RWPE2 (cell line): ENCODE data around the gene C1S.
"Not testable (repeated sequence)": the region's sequence is repeated elsewhere in the genome, so short reads cannot be mapped to it uniquely, and the experiment has no call there.

ENCODE experiments used
- ATAC-seq: fragments of 200-7000 bp; cut with Tn5 transposase; 3 replicates; pipeline ENCODE4 v1.9.1; 2021; ENCODE audit warnings: low read depth
- DNase-seq: peaks from one replicate; pipeline ENCODE4 v3.0.0-alpha.2; 2020; ENCODE audit warnings: low spot score
- H3K27ac ChIP-seq: fragments of 450-650 bp; 2 replicates; pipeline ENCODE4 v1.5.1; 2017; ENCODE audit warnings: mild to moderate bottlenecking; ENCODE audit not compliant: poor library complexity, severe bottlenecking
- H3K27me3 ChIP-seq: fragments of 250-450 bp; sonication (Bioruptor Pico); 2 replicates; pipeline ENCODE4 v1.5.1; 2021; ENCODE audit warnings: mild to moderate bottlenecking, moderate library complexity; ENCODE audit not compliant: insufficient read depth, poor library complexity, severe bottlenecking
- H3K36me3 ChIP-seq: fragments of 250-450 bp; sonication (Bioruptor Pico); 2 replicates; pipeline ENCODE4 v1.5.1; 2020; ENCODE audit warnings: low read depth, mild to moderate bottlenecking, moderate library complexity
- H3K4me1 ChIP-seq: fragments of 250-450 bp; sonication (Bioruptor Pico); 2 replicates; pipeline ENCODE4 v1.5.1; 2021; ENCODE audit warnings: mild to moderate bottlenecking, moderate library complexity; ENCODE audit not compliant: insufficient read depth, poor library complexity, severe bottlenecking
- H3K4me3 ChIP-seq: fragments of 250-450 bp; sonication (Bioruptor Pico); 2 replicates; pipeline ENCODE4 v1.5.1; 2021; ENCODE audit warnings: mild to moderate bottlenecking, moderate library complexity; ENCODE audit not compliant: severe bottlenecking
- H3K9me3 ChIP-seq: fragments of 250-450 bp; sonication (Bioruptor Pico); 2 replicates; pipeline ENCODE4 v1.5.1; 2021; ENCODE audit warnings: mild to moderate bottlenecking, moderate library complexity; ENCODE audit not compliant: severe bottlenecking
- CTCF ChIP-seq: fragments of 450-650 bp; IDR thresholded peaks from one replicate; pipeline ENCODE4 v1.5.1; 2017; ENCODE audit warnings: mild to moderate bottlenecking, moderate library complexity; ENCODE audit not compliant: poor library complexity, severe bottlenecking

C1S gene

GRCh38 chr12:7103837-7104584 lies 43.5 kb downstream of the C1S start:
- no peak for TF ChIP-seq CTCF
- peaks cover 13% of the 10 kb centered on the region; the same call in 1 of the 2 replicates for H3K36me3 ChIP-seq
- ATAC-seq (no peak), DNase-seq (no peak)
- no peak overlapping the region for H3K4me3 ChIP-seq
- no peaks in the 10 kb centered on the region for H3K4me1 ChIP-seq
- no peaks in the 10 kb centered on the region for H3K9me3 ChIP-seq
- no peak overlapping the region for H3K27ac ChIP-seq
- no peaks in the 10 kb centered on the region for H3K27me3 ChIP-seq

- no peak for TF ChIP-seq CTCF
- no peak overlapping the region for H3K4me3 ChIP-seq
- no peaks in the 10 kb centered on the region for H3K9me3 ChIP-seq
- no peaks in the 10 kb centered on the region for H3K27me3 ChIP-seq
- ATAC-seq, result no peak
- no peak overlapping the region for H3K27ac ChIP-seq
- peaks cover 13% of the 10 kb centered on the region; the same call in 1 of the 2 replicates for H3K36me3 ChIP-seq
- DNase-seq, result no peak
- H3K4me1 ChIP-seq, result no peaks in the 10 kb centered on the region
These were observed 45.6 kb downstream of the C1S start for GRCh38 chr12:7106082-7106481.

GRCh38 chr12:7107181-7107580 lies 46.7 kb downstream of the C1S start:
- not testable (repeated sequence) for ATAC-seq, DNase-seq, H3K27ac ChIP-seq, H3K9me3 ChIP-seq, H3K4me3 ChIP-seq, H3K4me1 ChIP-seq, H3K27me3 ChIP-seq
- peaks cover 13% of the 10 kb centered on the region for H3K36me3 ChIP-seq

- ATAC-seq (no peak; the same call in 2 of the 3 replicates), DNase-seq (no peak)
- Histone ChIP-seq H3K27ac (peak overlapping the region; percentile 80), H3K9me3 (no peaks in the 10 kb centered on the region), H3K4me3 (peak overlapping the region; percentile 46), H3K36me3 (peaks cover 13% of the 10 kb centered on the region), H3K4me1 (no peaks in the 10 kb centered on the region), H3K27me3 (no peaks in the 10 kb centered on the region)
- no peak for TF ChIP-seq CTCF
These were observed 47.1 kb downstream of the C1S start for GRCh38 chr12:7107636-7108002.

- H3K27ac ChIP-seq, result peak overlapping the region; percentile 80
- ATAC-seq, result peak; percentile 96
- peaks cover 15% of the 10 kb centered on the region for H3K36me3 ChIP-seq
These were observed 47.7 kb downstream of the C1S start for GRCh38 chr12:7108003-7108795.

More at GRCh38 chr12:7108003-7108795, 47.7 kb downstream of the C1S start:
- no peaks in the 10 kb centered on the region for H3K4me1 ChIP-seq
- H3K9me3 ChIP-seq, result no peaks in the 10 kb centered on the region
- peak; percentile 76 for DNase-seq
- H3K4me3 ChIP-seq, result peak overlapping the region; percentile 46
- TF ChIP-seq CTCF, result no peak
- no peaks in the 10 kb centered on the region for H3K27me3 ChIP-seq
